Fibroblast of gingiva (primary cell): ENCODE results near the gene FLNB.

Source experiments
- DNase-seq: peaks from one replicate; pipeline ENCODE4 v3.0.0-alpha.2; 2011; ENCODE audit warnings: low read depth

Gene FLNB

GRCh38 chr3:58135712-58136543 is 127.7 kb downstream of the FLNB start:
- DNase-seq, result peak; percentile 8

GRCh38 chr3:58137306-58137705 is 129.1 kb downstream of the FLNB start:
- DNase-seq, result no peak

DNA sequence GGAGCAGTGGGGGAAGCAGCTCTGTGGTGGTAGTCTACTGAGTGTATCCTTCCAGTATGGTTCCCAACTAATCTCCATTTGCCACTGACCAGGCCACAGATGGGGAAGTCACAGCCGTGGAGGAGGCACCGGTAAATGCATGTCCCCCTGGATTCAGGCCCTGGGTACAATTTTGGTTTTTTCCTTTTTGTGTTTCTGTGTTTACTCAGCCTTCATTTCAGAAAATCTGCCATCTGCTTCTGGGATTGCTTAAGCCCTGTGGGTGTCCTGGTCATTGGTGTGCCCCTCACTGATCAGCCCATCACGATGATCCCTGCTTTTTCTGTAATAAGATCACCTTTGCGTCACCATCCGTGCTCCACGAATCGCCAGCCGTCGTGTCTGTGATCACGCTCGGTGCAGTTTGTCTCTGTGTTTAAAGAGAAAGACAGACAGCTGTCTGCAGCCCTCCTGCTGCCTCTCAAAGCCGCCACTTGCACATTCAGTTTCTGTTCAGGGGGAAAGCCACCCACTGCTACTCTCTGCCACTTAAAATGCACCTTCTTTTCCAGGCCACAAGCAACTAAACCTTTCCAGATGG is 133.6 kb downstream of the FLNB start:
- no peak for DNase-seq

- DNase-seq, result no peak
Observed at GRCh38 chr3:58143417-58144055, 135.3 kb downstream of the FLNB start.

GRCh38 chr3:58144478-58145325 is 136.5 kb downstream of the FLNB start:
- DNase-seq, result no peak

DNA sequence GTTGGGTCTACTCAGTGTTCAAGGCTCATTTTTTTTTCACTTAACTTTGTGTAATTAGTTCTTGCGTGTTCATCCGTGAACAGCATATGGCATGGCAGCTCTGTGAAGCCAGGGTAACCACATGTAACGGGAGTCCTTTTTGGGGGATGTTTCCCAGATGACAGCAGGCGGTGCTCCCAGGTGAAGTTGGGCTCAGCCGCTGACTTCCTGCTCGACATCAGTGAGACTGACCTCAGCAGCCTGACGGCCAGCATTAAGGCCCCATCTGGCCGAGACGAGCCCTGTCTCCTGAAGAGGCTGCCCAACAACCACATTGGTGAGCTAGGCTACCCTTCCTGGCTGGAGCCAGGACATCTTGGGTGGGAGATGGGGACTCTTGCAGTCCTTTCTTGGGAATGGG is 139.8 kb downstream of the FLNB start:
- DNase-seq, result no peak

GRCh38 chr3:58150130-58150809 is 142.0 kb downstream of the FLNB start:
- DNase-seq, result no peak

GRCh38 chr3:58150810-58151199 is 142.6 kb downstream of the FLNB start:
- DNase-seq, result peak; percentile 86

GRCh38 chr3:58151637-58152036 is 143.4 kb downstream of the FLNB start:
- peak; percentile 63 for DNase-seq

GRCh38 chr3:58152225-58153015 is 144.2 kb downstream of the FLNB start:
- no peak for DNase-seq

GRCh38 chr3:58153371-58153770 is 145.1 kb downstream of the FLNB start:
- DNase-seq, result no peak

DNA sequence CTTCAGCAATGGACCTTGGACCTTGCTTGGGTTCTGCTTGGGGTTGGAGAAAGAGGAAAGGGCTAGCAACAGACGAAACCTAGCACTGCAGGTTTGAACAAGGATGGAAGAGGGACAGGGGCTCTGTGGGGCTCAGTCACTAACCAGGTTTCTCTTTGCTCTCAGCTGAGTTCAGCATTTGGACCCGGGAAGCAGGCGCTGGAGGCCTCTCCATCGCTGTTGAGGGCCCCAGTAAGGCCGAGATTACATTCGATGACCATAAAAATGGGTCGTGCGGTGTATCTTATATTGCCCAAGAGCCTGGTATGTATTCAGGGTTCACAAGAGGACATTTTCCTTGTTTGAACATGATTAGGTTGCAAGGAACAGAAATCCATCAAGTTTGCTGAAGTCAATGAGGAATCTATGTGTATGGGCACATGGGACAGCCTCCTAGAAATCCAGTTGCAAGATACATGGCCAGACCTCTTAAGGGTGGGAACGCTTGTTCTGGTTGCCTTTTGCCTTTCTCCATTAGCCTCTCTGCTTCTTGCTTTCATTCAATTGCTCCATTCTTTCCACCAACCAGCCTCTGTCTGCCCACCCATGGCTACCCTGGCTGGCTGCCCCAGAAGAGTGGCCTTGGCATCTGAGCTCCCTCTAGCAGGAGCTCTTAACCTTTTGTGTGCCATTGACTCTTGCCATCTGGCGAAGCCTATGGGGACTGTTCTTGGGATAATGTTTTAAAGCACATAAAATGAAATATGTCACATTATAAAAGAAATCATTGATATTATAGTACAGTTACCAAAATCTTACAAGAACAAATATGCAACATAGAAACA is 146.6 kb downstream of the FLNB start:
- no peak for DNase-seq

GRCh38 chr3:58155838-58156237 is 147.6 kb downstream of the FLNB start:
- no peak for DNase-seq

- DNase-seq, result no peak
Observed at GRCh38 chr3:58157700-58158099, 149.5 kb downstream of the FLNB start.

GRCh38 chr3:58158442-58159153 is 150.4 kb downstream of the FLNB start:
- no peak for DNase-seq

GRCh38 chr3:58160399-58160798 is 152.2 kb downstream of the FLNB start:
- no peak for DNase-seq

- peak; percentile 76 for DNase-seq
Observed at GRCh38 chr3:58161435-58162398, 153.5 kb downstream of the FLNB start.

DNA sequence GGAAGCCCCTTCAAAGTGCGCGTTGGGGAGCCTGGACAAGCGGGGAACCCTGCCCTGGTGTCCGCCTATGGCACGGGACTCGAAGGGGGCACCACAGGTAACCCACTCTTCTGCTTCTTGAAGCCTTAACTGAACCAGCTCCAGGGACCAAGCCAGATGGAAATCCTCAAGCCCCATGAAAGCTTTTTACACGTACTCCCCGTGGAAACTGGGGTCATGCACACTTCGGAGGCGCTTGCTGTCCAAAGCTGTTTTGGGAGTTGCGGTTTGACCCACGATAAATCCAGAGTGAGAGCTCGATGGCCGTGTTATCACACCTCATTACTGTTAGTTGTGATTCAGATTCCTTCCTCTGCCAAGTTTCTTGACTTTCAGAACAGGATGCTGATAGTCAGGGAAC is 155.0 kb downstream of the FLNB start:
- DNase-seq, result no peak
